Loucy (cell line): ENCODE results near the gene CDKL1.
"Not testable (repeated sequence)": the region's sequence is repeated elsewhere in the genome, so short reads cannot be mapped to it uniquely, and the experiment has no call there.

ENCODE experiments used
- H2AFZ ChIP-seq: fragments of 200-600 bp; sonication (generic); 2 replicates; pipeline ENCODE4 v1.6.0; 2016; ENCODE audit warnings: antibody characterized with exemption, mild to moderate bottlenecking, low read length, moderate library complexity
- H3F3A ChIP-seq: fragments of 200-600 bp; 2 replicates; pipeline ENCODE4 v1.6.0; 2016; ENCODE audit warnings: antibody characterized with exemption, low read depth, mild to moderate bottlenecking
- H3K27me3 ChIP-seq: fragments of 200-600 bp; sonication (generic); 2 replicates; pipeline ENCODE4 v1.6.1; 2014; ENCODE audit warnings: low read length, mild to moderate bottlenecking; ENCODE audit not compliant: insufficient read depth, poor library complexity, severe bottlenecking
- H3K36me3 ChIP-seq: fragments of 200-600 bp; sonication (generic); 2 replicates; pipeline ENCODE4 v1.6.1; 2016; ENCODE audit warnings: low read length; ENCODE audit not compliant: insufficient read depth
- H3K4me1 ChIP-seq: fragments of 200-600 bp; sonication (generic); 2 replicates; pipeline ENCODE4 v1.5.1; 2014; ENCODE audit warnings: low read length, mild to moderate bottlenecking; ENCODE audit not compliant: insufficient read depth, poor library complexity, severe bottlenecking
- H3K4me2 ChIP-seq: fragments of 200-600 bp; sonication (generic); 2 replicates; pipeline ENCODE4 v1.6.0; 2014; ENCODE audit warnings: antibody characterized with exemption, low read length, low read depth, mild to moderate bottlenecking; ENCODE audit not compliant: poor library complexity, severe bottlenecking
- H3K4me3 ChIP-seq: fragments of 200-600 bp; sonication (generic); 2 replicates; pipeline ENCODE4 v1.5.1; 2014; ENCODE audit warnings: low read length, mild to moderate bottlenecking, mixed read lengths; ENCODE audit not compliant: poor library complexity, severe bottlenecking
- H3K79me2 ChIP-seq: fragments of 200-600 bp; sonication (generic); 2 replicates; pipeline ENCODE4 v1.6.1; 2014; ENCODE audit warnings: low read length; ENCODE audit not compliant: insufficient read depth
- H3K9ac ChIP-seq: fragments of 200-600 bp; sonication (generic); 2 replicates; pipeline ENCODE4 v1.6.0; 2014; ENCODE audit warnings: mild to moderate bottlenecking, low read depth, low read length, moderate library complexity; ENCODE audit not compliant: poor library complexity, severe bottlenecking
- H3K9me2 ChIP-seq: fragments of 200-600 bp; sonication (generic); replicated peaks from 2 replicates; pipeline ENCODE4 v1.6.1; 2016; ENCODE audit warnings: low read depth, low read length, mixed read lengths
- H3K9me3 ChIP-seq: fragments of 200-600 bp; sonication (generic); 2 replicates; pipeline ENCODE4 v1.6.1; 2014; ENCODE audit warnings: mild to moderate bottlenecking, antibody characterized with exemption, low read length, low read depth; ENCODE audit not compliant: insufficient read depth
- H4K20me1 ChIP-seq: fragments of 200-600 bp; sonication (generic); 2 replicates; pipeline ENCODE4 v1.6.0; 2014; ENCODE audit warnings: antibody characterized with exemption, low read length, mild to moderate bottlenecking; ENCODE audit not compliant: insufficient read depth, poor library complexity, severe bottlenecking
- CTCF ChIP-seq: fragments of 200-600 bp; sonication (generic); conservative IDR thresholded peaks from 2 replicates; pipeline ENCODE4 v1.5.1; 2014; ENCODE audit warnings: mild to moderate bottlenecking, antibody characterized with exemption, low read length
- EZH2phosphoT487 ChIP-seq: fragments of 200-600 bp; IDR thresholded peaks from 2 replicates; pipeline ENCODE4 v1.6.1; 2018; ENCODE audit warnings: antibody characterized with exemption, mild to moderate bottlenecking, moderate library complexity, borderline replicate concordance

The CDKL1 gene

GRCh38 chr14:50371546-50371945 is 25.1 kb downstream of the CDKL1 start:
- Histone ChIP-seq H3K4me1 (peaks cover 9% of the 10 kb centered on the region), H3K4me2 (no peak overlapping the region), H3K36me3 (no peaks in the 10 kb centered on the region), H3K9me3 (no peaks in the 10 kb centered on the region), H4K20me1 (no peaks in the 10 kb centered on the region), H3K27me3 (no peaks in the 10 kb centered on the region), H3K79me2 (no peaks in the 10 kb centered on the region), H3F3A (no peaks in the 10 kb centered on the region), H3K4me3 (no peak overlapping the region), H2AFZ (no peak overlapping the region), H3K9ac (no peak overlapping the region), H3K9me2 (no peaks in the 10 kb centered on the region)
- TF ChIP-seq EZH2phosphoT487 (no peak), CTCF (no peak)

GRCh38 chr14:50366589-50366988 is 30.1 kb downstream of the CDKL1 start:
- Histone ChIP-seq H3K9ac (no peak overlapping the region), H3K79me2 (no peaks in the 10 kb centered on the region), H4K20me1 (no peaks in the 10 kb centered on the region), H2AFZ (no peak overlapping the region), H3K27me3 (no peaks in the 10 kb centered on the region), H3K4me1 (peaks cover 35% of the 10 kb centered on the region), H3K9me3 (no peaks in the 10 kb centered on the region), H3K4me2 (no peak overlapping the region), H3K36me3 (no peaks in the 10 kb centered on the region), H3F3A (peaks cover 9% of the 10 kb centered on the region), H3K9me2 (no peaks in the 10 kb centered on the region), H3K4me3 (no peak overlapping the region)
- TF ChIP-seq CTCF = no peak
- TF ChIP-seq EZH2phosphoT487 = no peak

GRCh38 chr14:50366115-50366514 is 30.6 kb downstream of the CDKL1 start:
- H3K4me3 ChIP-seq = no peak overlapping the region
- H3K27me3 ChIP-seq = no peaks in the 10 kb centered on the region
- H3K4me1 ChIP-seq = peaks cover 35% of the 10 kb centered on the region
- TF ChIP-seq EZH2phosphoT487 (no peak), CTCF (no peak)
- H3F3A ChIP-seq = peaks cover 9% of the 10 kb centered on the region
- no peak overlapping the region for H3K9ac ChIP-seq
- no peaks in the 10 kb centered on the region for H3K79me2 ChIP-seq
- H3K9me3 ChIP-seq = no peaks in the 10 kb centered on the region
- no peak overlapping the region for H3K4me2 ChIP-seq
- no peak overlapping the region for H2AFZ ChIP-seq
- H3K36me3 ChIP-seq = no peaks in the 10 kb centered on the region
- no peaks in the 10 kb centered on the region for H3K9me2 ChIP-seq
- no peaks in the 10 kb centered on the region for H4K20me1 ChIP-seq

- not testable (repeated sequence) for H3K36me3 ChIP-seq, H2AFZ ChIP-seq, H3K27me3 ChIP-seq, H3K9me3 ChIP-seq, H3F3A ChIP-seq, H3K9ac ChIP-seq, H4K20me1 ChIP-seq, H3K4me3 ChIP-seq, H3K9me2 ChIP-seq, H3K4me2 ChIP-seq, H3K79me2 ChIP-seq
- peaks cover 35% of the 10 kb centered on the region for H3K4me1 ChIP-seq
Measured at GRCh38 chr14:50365572-50365971, 31.1 kb downstream of the CDKL1 start.
